NB4 (cell line): ENCODE measurements around the gene LEKR1.

Experiments used
- MYC ChIP-seq: IDR thresholded peaks from 2 replicates; pipeline ENCODE4 v1.6.1; 2011; ENCODE audit warnings: low read depth, low read length
- POLR2A ChIP-seq: IDR thresholded peaks from 2 replicates; pipeline ENCODE4 v1.6.1; 2011; ENCODE audit warnings: mild to moderate bottlenecking; ENCODE audit not compliant: insufficient read length; ENCODE audit errors: extremely low read depth
- TF ChIP-seq, protein P1 (sequence below): IDR thresholded peaks from one replicate; pipeline ENCODE4 v1.5.1; 2012; ENCODE audit warnings: low read depth, low read length

DNA sequence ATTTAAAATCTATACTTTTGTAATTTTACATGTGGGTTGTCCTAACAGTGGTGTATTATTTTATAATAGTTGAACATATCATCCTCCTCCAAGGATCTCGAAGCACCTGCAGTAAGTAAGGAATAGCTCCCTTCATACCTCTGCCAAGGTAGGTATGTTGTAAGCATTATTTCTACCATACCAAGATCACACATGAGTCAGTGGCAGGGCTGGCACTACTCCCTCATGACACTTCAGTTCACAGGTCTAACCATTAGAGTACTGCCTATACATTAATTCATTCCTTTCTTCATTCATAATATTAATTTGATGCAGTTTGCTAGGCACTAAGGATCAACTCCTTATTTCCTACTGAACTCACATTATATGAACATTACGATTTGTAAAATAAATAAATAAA, 11.9 kb upstream of the LEKR1 start:
- TF ChIP-seq, protein P1, sequence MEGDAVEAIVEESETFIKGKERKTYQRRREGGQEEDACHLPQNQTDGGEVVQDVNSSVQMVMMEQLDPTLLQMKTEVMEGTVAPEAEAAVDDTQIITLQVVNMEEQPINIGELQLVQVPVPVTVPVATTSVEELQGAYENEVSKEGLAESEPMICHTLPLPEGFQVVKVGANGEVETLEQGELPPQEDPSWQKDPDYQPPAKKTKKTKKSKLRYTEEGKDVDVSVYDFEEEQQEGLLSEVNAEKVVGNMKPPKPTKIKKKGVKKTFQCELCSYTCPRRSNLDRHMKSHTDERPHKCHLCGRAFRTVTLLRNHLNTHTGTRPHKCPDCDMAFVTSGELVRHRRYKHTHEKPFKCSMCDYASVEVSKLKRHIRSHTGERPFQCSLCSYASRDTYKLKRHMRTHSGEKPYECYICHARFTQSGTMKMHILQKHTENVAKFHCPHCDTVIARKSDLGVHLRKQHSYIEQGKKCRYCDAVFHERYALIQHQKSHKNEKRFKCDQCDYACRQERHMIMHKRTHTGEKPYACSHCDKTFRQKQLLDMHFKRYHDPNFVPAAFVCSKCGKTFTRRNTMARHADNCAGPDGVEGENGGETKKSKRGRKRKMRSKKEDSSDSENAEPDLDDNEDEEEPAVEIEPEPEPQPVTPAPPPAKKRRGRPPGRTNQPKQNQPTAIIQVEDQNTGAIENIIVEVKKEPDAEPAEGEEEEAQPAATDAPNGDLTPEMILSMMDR: no peak
- TF ChIP-seq POLR2A (no peak), MYC (no peak)
